ENCODE measurements around the gene PRDM10.

The PRDM10 gene

GRCh38 chr11:129946965-129947364 lies 55.7 kb downstream of the PRDM10 start:
- no peak for DNase-seq (ENCODE audit: low read depth in 3 of 3)

DNA sequence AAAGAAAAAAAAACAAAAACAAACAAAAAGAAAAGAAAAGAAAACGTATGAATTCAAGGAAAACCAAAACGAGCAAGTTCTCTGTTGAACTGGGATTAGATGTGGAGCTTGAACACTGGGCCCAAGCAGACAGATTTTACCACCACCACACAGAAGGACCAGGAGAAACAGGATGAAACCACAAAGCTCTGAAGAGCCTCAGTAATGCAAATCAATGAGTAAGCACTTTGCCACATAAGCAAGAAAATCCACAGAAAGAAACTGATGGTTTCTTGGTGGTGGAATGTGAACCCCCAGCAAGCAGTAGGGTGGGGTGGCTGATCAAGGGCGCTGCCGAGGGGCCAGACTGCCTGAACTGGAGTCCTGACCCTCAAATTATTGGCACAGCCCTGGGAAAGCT lies 56.4 kb downstream of the PRDM10 start:
- DNase-seq (ENCODE audit: low read depth in 3 of 3): no peak

DNA sequence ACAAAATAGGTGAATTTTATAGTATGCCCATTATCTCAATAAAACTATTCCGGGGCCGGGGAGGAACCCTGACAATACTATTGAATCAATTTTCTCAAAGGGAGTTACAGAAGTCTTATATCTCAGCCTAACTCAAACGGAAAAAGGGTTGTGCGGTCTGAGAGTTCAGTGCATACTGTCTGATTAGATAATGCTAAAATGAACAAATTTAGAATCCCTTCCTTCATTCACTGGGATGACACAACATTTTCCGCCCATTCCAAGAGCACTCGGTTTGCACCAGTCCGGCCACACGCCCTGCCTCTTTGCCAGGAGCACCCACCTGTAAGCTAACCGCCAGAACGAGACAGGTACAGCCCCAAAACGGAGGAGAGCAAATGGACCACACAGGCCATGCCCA lies 57.3 kb downstream of the PRDM10 start:
- DNase-seq (ENCODE audit: low read depth in 3 of 3): no peak

DNA sequence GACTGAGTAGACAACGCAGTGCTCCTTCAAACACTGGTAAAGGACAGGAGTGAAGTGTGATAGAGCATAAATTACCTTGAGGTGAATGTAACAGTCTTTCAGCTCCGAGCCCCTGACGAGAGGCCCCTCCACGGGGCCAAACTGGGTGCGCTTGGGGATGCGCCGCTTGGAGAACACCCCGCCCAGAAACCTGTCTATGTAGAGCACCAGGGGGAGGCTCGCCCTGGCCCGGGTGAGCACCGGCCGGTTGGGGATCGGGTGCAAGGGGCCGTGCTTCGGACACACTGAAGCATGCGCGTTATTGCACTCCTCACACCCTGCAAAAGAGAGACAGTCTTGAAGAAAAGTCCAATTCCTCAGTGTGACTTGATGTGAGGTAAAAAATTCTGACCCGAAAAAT lies 57.9 kb downstream of the PRDM10 start:
- DNase-seq (ENCODE audit: low read depth in 3 of 3): no peak

DNA sequence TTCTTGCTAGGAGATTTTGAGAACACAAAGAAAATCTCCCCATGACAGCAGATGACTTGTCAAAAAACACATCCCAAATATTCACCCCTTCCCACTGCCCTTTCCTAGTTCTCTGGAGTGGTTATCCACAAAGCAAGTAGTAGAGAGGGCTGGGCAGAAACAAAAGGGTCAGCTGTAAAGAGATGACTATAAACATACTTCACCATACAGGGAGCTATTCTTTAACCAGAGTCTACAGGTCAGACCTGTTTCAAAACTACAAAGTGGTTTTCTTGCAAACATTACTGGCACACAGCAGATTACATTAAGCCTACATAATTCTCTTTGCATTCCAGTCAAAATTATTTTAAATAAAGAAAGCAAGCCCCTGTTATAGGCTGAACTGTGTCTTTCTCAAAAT lies 59.6 kb downstream of the PRDM10 start:
- no peak for DNase-seq (ENCODE audit: low read depth in 3 of 3)

GRCh38 chr11:129939510-129939909 lies 63.1 kb downstream of the PRDM10 start:
- no peak for DNase-seq (ENCODE audit: low read depth in 3 of 3)

DNA sequence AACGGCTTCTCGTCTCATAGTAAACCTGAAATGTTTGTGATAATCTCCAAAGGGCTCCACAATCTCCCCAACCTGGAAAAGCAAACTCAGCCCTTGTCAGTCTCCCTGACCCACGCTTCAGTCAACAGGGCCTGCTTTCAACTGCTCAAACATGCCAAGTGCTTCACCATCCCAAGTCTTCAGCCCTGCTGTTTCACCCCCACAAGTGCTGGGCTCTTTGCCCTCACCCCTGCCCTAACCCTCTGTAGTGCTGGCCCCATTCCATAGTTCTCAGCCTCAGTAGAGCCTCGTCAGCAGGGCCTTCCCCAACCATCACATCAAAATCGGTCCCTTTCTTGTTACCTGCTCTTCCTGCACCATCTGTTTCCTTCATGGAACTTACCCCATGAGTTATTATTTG lies 63.9 kb downstream of the PRDM10 start:
- no peak for DNase-seq (ENCODE audit: low read depth in 3 of 3)

GRCh38 chr11:129937592-129938238 lies 64.9 kb downstream of the PRDM10 start:
- DNase-seq (ENCODE audit: low read depth in 3 of 3): no peak

GRCh38 chr11:129935723-129936122 lies 66.9 kb downstream of the PRDM10 start:
- no peak for DNase-seq (ENCODE audit: low read depth in 3 of 3)

DNA sequence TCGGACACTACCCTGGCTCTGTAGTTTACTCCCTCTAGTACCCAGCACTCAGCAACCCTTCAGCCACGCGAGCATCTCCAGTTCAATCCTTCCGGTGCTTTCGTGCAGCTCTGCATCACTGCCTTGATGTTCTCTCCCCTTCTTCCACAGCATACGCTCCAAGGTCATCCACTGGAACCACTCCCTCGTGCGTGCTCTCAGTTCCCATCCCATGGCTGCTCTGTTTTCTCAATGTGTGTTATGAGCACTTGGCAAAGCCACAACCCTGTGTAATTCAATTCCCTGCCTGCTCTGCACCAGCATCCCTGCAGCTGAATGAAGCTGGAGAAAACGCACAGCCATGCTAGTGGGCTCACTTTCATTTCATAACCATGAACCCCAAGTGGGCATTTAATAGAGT lies 68.7 kb downstream of the PRDM10 start:
- no peak for DNase-seq (ENCODE audit: low read depth in 3 of 3)

DNA sequence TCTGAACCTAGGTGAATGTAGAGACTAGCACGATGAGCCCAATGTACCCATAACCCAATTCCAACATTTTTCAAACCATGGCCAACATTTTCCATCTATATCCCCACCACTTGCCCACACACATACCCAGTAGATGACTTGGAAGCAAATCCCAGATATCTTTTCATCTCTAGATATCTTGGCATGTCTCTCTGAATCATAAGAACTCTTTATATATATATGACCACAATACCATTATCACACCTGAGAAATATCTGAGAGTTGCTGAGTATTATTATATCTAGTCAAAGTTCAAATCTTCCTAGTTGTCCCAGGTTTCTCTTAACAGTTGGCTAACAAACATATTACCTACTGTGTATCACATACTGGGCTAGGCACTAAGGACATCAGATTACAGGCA lies 69.4 kb downstream of the PRDM10 start:
- no peak for DNase-seq (ENCODE audit: low read depth in 3 of 3)

GRCh38 chr11:129932381-129933067 lies 70.1 kb downstream of the PRDM10 start:
- DNase-seq (ENCODE audit: low read depth in 3 of 3): no peak

GRCh38 chr11:129930743-129931142 lies 71.9 kb downstream of the PRDM10 start:
- no peak for DNase-seq (ENCODE audit: low read depth in 3 of 3)

- no peak for DNase-seq (ENCODE audit: low read depth in 3 of 3)
Observed at GRCh38 chr11:129930296-129930695, 72.3 kb downstream of the PRDM10 start.

DNA sequence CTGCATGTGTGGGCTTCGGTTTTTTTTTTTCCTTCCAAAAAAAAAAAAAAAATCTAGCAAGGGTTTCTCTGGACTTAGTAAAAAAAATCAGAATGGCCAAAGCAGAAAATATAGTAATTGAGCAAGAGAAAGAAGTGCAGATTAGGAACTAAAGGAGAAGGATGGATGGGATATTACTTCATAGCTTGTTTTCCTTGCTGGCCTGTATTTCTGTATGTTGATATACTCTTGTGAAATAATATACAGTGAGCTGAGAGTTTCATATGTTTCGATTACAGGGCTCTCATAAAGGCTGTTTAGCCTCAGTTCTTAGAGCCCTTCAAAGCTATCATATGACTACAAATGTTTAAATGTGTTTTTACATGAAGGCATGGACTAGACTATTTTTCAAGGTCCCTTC lies 72.9 kb downstream of the PRDM10 start:
- no peak for DNase-seq (ENCODE audit: low read depth in 3 of 3)

DNA sequence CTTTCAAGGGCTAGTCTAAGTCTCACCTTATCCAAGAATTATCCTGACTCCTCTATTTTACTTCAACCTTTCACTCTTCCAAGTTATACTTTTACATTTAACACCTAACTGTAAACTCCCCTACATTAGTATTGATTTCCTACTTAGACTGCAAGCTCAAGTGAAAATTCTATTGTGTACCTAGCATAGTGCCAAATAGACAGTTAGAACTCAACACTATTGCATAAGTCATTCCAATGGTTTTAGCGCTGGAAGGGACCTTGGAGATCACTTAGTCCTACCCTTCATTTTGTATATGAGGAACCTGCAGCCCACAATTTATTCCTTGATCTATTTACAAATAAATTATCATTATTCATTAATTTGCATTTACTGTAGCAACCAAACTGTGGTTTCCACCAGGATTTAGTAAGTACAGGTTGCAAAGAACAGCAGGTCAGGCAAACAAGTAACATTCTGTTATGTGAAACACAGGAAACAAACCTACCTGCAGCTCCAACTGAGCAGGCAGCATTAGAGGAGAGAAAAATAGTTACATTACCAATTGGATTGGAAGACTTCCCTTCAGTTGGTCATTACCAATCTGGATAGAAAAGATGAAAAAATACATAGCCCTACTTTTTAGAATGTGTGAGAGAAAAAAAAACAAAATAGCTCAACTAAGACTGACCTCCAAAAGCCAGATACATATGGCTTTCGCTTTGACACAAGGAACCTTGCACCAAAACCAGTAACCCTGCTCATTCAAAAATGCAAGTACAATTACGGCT lies 73.5 kb downstream of the PRDM10 start:
- no peak for DNase-seq (ENCODE audit: low read depth in 3 of 3)

DNA sequence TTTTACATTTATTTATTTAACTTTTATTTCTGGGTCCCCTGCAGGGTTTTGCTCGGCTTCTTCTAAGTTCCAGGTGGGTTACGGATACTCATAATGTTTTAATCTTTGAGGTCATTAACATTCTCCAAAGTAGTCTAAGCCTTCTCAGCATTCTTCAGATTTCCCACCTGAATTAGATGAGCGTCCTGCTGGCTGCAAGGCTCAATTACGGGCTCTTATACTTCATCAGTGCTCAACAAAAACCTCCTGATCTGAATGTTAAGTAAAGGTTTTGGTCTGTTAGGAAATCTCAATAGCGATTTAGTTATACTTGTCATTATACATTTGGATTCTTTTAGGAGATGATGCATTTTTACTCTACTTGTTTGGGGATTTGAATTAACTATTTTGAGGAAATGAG lies 80.0 kb downstream of the PRDM10 start:
- DNase-seq (ENCODE audit: low read depth in 3 of 3): no peak

- DNase-seq (ENCODE audit: low read depth in 3 of 3): no peak
Observed at GRCh38 chr11:129918361-129918760, 84.3 kb downstream of the PRDM10 start.

- no peak for DNase-seq (ENCODE audit: low read depth in 3 of 3)
Observed at GRCh38 chr11:129917231-129917630, 85.4 kb downstream of the PRDM10 start.

GRCh38 chr11:129911298-129911697 lies 91.3 kb downstream of the PRDM10 start:
- no peak for DNase-seq (ENCODE audit: low read depth in 3 of 3)

DNA sequence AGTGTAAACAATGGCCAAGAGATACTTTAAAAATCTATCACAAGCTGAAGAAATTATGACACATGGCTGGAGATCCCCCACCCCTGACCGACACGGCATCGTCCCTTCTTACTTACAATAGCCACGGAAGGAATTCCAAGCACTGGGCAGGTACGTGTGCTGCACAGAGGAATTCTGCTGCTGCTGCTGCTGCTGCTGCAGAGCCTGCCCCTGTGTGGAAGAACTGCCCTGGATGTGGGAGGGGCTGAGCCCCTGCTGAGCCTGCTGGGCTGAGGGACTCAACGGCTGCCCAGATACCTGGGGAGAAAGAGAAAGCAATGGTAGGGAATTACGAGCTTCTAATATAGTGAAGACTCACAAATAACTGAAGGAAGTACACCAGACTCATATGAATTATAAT lies 92.3 kb downstream of the PRDM10 start:
- no peak for DNase-seq (ENCODE audit: low read depth in 3 of 3)

GRCh38 chr11:129905402-129905801 lies 97.2 kb downstream of the PRDM10 start:
- DNase-seq (ENCODE audit: low read depth in 3 of 3): no peak

DNA sequence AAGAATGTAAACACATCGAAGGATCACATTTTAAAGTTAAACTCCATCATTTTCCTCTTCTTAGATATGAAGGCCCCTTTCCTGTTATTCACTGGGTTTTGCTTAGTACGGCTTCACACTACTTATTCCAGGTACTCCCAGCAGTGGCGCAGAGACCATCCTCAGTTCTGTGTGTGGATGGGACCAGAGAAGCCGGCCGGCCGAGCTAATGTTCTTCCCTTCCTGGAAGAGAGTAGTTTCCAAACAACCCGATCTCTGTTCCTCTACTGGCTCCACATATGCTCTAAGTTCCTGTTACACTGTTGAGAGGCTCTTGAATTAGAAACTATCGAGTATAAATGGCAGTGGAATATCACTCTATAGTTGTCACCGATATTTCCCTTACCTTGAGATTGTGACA lies 106.6 kb downstream of the PRDM10 start:
- no peak for DNase-seq (ENCODE audit: low read depth in 3 of 3)

Data from stimulated activated CD4-positive, alpha-beta T cell treated with anti-CD3 and anti-CD28 coated beads, TNF-alpha, amount 100 ng/mL, for 48 hours (primary cell).